ENCODE data around the gene AFF3.

DNA sequence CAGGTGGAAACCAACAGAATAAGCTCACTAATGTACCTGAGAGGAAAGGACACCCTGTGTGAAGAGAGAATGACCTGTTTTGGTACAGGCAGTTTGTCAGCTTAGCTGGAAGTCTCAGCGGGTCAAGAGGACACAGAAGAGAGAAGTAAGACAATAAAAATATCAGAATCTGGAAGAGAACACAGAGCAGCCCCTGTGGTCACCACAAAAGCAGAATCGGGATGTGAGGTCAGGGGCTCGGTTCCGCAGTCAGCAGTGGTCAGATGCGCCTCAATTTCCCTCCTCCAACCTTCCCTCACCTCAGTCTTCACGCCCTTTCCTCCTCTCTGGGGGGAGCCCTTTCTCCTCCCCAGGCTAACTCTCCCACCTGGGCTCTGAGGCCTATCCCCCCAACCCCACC is 122.9 kb downstream of the AFF3 start:
- TF ChIP-seq, protein P1, sequence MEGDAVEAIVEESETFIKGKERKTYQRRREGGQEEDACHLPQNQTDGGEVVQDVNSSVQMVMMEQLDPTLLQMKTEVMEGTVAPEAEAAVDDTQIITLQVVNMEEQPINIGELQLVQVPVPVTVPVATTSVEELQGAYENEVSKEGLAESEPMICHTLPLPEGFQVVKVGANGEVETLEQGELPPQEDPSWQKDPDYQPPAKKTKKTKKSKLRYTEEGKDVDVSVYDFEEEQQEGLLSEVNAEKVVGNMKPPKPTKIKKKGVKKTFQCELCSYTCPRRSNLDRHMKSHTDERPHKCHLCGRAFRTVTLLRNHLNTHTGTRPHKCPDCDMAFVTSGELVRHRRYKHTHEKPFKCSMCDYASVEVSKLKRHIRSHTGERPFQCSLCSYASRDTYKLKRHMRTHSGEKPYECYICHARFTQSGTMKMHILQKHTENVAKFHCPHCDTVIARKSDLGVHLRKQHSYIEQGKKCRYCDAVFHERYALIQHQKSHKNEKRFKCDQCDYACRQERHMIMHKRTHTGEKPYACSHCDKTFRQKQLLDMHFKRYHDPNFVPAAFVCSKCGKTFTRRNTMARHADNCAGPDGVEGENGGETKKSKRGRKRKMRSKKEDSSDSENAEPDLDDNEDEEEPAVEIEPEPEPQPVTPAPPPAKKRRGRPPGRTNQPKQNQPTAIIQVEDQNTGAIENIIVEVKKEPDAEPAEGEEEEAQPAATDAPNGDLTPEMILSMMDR (conservative IDR thresholded peaks at IDR 0.05; ENCODE audit: low read depth, low read length), result no peak
- TF ChIP-seq SMC3 (IDR thresholded peaks at IDR 0.05; ENCODE audit: low read depth, low read length) (no peak), MAZ (IDR thresholded peaks at IDR 0.05; ENCODE audit: borderline replicate concordance, low read depth, low read length) (no peak), POLR2A (IDR thresholded peaks at IDR 0.05; ENCODE audit: low read depth, low read length) (no peak), MAFK (IDR thresholded peaks at IDR 0.05; ENCODE audit: low read depth, low read length) (no peak), MXI1 (IDR thresholded peaks at IDR 0.05; ENCODE audit: borderline replicate concordance, low read depth, low read length) (no peak), CEBPB (IDR thresholded peaks at IDR 0.05; ENCODE audit: low read depth, low read length) (no peak), RAD21 (IDR thresholded peaks at IDR 0.05; ENCODE audit: low read length) (no peak)

All from IMR-90 (cell line).